Measurements from ENCODE around the gene NOTCH1.

DNA sequence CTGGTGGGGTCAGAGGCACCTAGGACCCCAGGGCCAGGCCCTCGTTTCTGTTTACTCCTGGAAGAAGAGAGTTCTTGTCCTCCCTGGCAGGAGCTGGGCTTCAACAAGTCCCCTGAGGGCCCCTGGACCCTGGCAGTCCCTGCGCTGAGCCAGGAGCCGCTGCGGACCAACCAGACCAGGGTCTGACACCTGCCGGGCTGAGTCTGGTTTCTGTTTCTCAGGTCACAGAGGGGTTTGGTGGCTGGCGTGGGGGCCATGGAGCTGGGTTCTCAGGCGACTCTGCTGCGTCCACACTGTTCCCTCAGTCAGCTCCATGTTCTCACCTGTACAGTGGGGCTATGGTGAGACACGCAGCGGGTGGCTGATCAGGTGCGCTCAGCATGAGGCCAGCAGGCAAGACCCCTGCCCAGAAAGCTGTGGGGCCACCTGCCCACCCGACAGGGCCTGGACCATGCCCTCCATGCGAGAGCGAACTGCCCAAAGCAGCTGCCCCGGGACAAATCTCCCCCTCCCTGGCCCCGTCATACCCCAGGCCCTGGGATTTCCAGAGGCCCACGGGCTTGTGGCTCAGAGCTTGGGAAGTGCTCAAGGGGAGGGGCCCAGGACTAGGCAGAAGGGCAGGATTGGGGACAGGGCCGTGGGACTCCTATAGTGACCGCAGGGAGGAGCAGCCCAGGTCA is 17.9 kb upstream of the NOTCH1 start:
- no peak for TF ChIP-seq EZH2 (IDR thresholded peaks at IDR 0.05; ENCODE audit: borderline replicate concordance, low read depth, low read length, severe bottlenecking)
- TF ChIP-seq, protein P1, sequence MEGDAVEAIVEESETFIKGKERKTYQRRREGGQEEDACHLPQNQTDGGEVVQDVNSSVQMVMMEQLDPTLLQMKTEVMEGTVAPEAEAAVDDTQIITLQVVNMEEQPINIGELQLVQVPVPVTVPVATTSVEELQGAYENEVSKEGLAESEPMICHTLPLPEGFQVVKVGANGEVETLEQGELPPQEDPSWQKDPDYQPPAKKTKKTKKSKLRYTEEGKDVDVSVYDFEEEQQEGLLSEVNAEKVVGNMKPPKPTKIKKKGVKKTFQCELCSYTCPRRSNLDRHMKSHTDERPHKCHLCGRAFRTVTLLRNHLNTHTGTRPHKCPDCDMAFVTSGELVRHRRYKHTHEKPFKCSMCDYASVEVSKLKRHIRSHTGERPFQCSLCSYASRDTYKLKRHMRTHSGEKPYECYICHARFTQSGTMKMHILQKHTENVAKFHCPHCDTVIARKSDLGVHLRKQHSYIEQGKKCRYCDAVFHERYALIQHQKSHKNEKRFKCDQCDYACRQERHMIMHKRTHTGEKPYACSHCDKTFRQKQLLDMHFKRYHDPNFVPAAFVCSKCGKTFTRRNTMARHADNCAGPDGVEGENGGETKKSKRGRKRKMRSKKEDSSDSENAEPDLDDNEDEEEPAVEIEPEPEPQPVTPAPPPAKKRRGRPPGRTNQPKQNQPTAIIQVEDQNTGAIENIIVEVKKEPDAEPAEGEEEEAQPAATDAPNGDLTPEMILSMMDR (IDR thresholded peaks at IDR 0.05; ENCODE audit: borderline replicate concordance, extremely low read depth, low read length, poor library complexity, severe bottlenecking) = no peak

Measured in DND-41 (cell line).